ENCODE data around the gene ABTB2. TPM values are rescaled to one million over a fixed set of nuclear protein-coding genes. Genes with fewer than 3 reads are reported as not detected.

ABTB2 gene
- total and polyA plus RNA-seq, 10 of the 15 experiments (the other 5 are each of a cell fraction or from before 2014, with no cell fraction given) = 0.13 to 2.1 (median 0.72) TPM

- Histone ChIP-seq H3K36me3 (ENCODE audit: control insufficient read depth in 2 of 2, insufficient read depth in 2 of 2, low read length in 1 of 2) (peaks cover 22 to 33% of the 10 kb centered on the region in 2 experiments), H3K27me3 (replicated peaks in 1 of 2; ENCODE audit: control insufficient read depth in 2 of 2, insufficient read depth in 2 of 2, low read length in 1 of 2) (no peaks in the 10 kb centered on the region), H3K4me2 (ENCODE audit: control insufficient read depth, insufficient read depth) (no peak overlapping the region), H3K27ac (ENCODE audit: control insufficient read depth, insufficient read depth) (no peak overlapping the region), H3K4me3 (no peak overlapping the region), H2AFZ (ENCODE audit: control insufficient read depth, low read depth, low read length) (no peak overlapping the region), H3K4me1 (ENCODE audit: control insufficient read depth, insufficient read depth, low read length) (peaks cover 30% of the 10 kb centered on the region), H3K9ac (ENCODE audit: control insufficient read depth, insufficient read depth, low read length) (no peak overlapping the region), H4K20me1 (ENCODE audit: control insufficient read depth, insufficient read depth) (no peaks in the 10 kb centered on the region), H3K9me3 (replicated peaks; ENCODE audit: control insufficient read depth, insufficient read depth, low read length) (no peaks in the 10 kb centered on the region), H3K79me2 (ENCODE audit: control insufficient read depth, insufficient read depth, low read length) (no peaks in the 10 kb centered on the region; the same call in 1 of the 2 replicates)
- POLR2A ChIA-PET = no interaction called here
- in situ Hi-C loops (cut with MboI) = loop anchor here (25.0 kb wide), 1 partner anchor 336 kb away; no protein-coding TSS in a partner anchor
- 76% methylated on average over 5 of the region's 5 CpGs for whole genome bisulfite sequencing (ENCODE audit: insufficient coverage, insufficient replicate concordance, low lambda C conversion rate, missing lambda C conversion rate)
- BruUV-seq (replicated peaks) = no TSS peak
- RAD21 ChIA-PET (ENCODE audit: unreplicated experiment) = interaction anchor here (0.9 kb wide), 1 partner anchor 45 kb away, joined by 3 read pairs; the partner anchor contains the start of gene NAT10
- ATAC-seq = no peak
- CTCF ChIA-PET = no interaction called here
- intact Hi-C loops (cut with micrococcal nuclease; ENCODE audit: unreplicated experiment) = no loop called here
- SMC1A ChIA-PET (ENCODE audit: uncharacterized antibody, unreplicated experiment) = interaction anchor here (0.6 to 1.2 kb wide), 2 partner anchors 8 to 346 kb away, joined by 3 read pairs; no protein-coding TSS in a partner anchor
- no peak for FAIRE-seq
- DNase-seq (ENCODE audit: low read depth, low spot score) = no peak
- TF ChIP-seq FOXK2 (IDR thresholded peaks at IDR 0.05) = no peak
- TF ChIP-seq MYC (IDR thresholded peaks at IDR 0.05; ENCODE audit: insufficient read depth, insufficient read length, insufficient replicate concordance, low read length, severe bottlenecking) = no peak
- TF ChIP-seq BMI1 (IDR thresholded peaks at IDR 0.05; ENCODE audit: borderline replicate concordance) = no peak
- TF ChIP-seq ATF7 (IDR thresholded peaks at IDR 0.05; ENCODE audit: low read depth) = no peak
- no peak for TF ChIP-seq POU2F2 (IDR thresholded peaks at IDR 0.05; ENCODE audit: borderline replicate concordance, low read depth, low read length)
- TF ChIP-seq ZNF687 (IDR thresholded peaks at IDR 0.05) = no peak
- TF ChIP-seq HDAC6 (IDR thresholded peaks at IDR 0.05; ENCODE audit: unreplicated experiment) = no peak
- no peak for TF ChIP-seq ZNF207 (IDR thresholded peaks at IDR 0.05; ENCODE audit: borderline replicate concordance)
- no peak for TF ChIP-seq KLF5 (IDR thresholded peaks at IDR 0.05; ENCODE audit: partially characterized antibody)
- no peak for TF ChIP-seq ZNF24 (IDR thresholded peaks at IDR 0.05)
- no peak for TF ChIP-seq SREBF2 (IDR thresholded peaks at IDR 0.05; ENCODE audit: low read length)
- no peak for TF ChIP-seq EGR1 (IDR thresholded peaks at IDR 0.05; ENCODE audit: borderline replicate concordance in 1 of 2, low read depth in 2 of 2, low read length in 2 of 2)
- TF ChIP-seq ZSCAN29 (IDR thresholded peaks at IDR 0.05) = no peak
- no peak for TF ChIP-seq CHD1 (IDR thresholded peaks at IDR 0.05; ENCODE audit: low read depth, low read length)
- TF ChIP-seq, protein P1, sequence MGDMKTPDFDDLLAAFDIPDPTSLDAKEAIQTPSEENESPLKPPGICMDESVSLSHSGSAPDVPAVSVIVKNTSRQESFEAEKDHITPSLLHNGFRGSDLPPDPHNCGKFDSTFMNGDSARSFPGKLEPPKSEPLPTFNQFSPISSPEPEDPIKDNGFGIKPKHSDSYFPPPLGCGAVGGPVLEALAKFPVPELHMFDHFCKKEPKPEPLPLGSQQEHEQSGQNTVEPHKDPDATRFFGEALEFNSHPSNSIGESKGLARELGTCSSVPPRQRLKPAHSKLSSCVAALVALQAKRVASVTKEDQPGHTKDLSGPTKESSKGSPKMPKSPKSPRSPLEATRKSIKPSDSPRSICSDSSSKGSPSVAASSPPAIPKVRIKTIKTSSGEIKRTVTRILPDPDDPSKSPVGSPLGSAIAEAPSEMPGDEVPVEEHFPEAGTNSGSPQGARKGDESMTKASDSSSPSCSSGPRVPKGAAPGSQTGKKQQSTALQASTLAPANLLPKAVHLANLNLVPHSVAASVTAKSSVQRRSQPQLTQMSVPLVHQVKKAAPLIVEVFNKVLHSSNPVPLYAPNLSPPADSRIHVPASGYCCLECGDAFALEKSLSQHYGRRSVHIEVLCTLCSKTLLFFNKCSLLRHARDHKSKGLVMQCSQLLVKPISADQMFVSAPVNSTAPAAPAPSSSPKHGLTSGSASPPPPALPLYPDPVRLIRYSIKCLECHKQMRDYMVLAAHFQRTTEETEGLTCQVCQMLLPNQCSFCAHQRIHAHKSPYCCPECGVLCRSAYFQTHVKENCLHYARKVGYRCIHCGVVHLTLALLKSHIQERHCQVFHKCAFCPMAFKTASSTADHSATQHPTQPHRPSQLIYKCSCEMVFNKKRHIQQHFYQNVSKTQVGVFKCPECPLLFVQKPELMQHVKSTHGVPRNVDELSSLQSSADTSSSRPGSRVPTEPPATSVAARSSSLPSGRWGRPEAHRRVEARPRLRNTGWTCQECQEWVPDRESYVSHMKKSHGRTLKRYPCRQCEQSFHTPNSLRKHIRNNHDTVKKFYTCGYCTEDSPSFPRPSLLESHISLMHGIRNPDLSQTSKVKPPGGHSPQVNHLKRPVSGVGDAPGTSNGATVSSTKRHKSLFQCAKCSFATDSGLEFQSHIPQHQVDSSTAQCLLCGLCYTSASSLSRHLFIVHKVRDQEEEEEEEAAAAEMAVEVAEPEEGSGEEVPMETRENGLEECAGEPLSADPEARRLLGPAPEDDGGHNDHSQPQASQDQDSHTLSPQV (IDR thresholded peaks at IDR 0.05) = no peak
- no peak for TF ChIP-seq IRF3 (IDR thresholded peaks at IDR 0.05)
- TF ChIP-seq ZNF217 (IDR thresholded peaks at IDR 0.05) = no peak
Measured at GRCh38 chr11:34151166-34151565, 206.6 kb downstream of the ABTB2 start.
